ENCODE data around the gene KLHDC4.

The KLHDC4 gene

DNA sequence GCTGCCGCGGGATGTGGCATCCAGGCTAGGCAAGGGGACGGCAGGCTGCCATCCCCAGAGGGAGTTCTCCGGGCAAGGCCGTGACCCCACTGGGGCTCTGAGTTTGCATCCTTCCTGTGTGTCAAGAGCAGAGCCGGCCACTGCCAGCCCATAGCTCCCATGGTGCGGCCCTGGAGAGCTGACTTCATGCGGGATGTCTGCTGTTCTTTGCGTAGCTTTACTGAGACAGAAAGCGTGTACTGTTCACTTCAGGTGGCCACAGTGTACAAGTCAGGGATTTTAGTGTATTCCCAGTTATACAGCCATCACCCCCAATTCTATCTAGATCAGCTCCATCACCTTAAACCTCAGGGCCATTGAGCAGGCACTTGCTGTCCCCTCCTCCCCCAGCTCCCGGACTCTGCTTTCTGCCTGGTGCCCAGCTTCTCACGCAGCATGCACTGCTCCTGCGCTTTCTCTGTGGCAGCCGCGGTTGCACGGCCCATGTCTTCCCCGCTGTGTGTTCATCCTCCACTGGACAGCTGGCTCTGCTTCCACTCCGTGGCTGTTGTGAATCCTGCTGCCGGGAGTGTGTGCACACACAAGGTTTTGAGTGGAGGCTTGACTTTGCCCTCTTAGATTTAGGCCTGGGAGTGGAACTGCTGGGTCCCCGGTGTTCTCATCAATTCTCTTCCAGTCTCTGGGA lies 71.2 kb downstream of the KLHDC4 start:
- in situ Hi-C loops (cut with HindIII; ENCODE audit: low sequenced_read_pairs) = no loop called here
- H3K4me3 ChIP-seq (ENCODE audit: low read depth, low read length) = no peak overlapping the region
- TF ChIP-seq CTCF (IDR thresholded peaks at IDR 0.05; ENCODE audit: low read depth, low read length) = no peak
- no peak for DNase-seq (ENCODE audit: low read depth, low spot score)

DNA sequence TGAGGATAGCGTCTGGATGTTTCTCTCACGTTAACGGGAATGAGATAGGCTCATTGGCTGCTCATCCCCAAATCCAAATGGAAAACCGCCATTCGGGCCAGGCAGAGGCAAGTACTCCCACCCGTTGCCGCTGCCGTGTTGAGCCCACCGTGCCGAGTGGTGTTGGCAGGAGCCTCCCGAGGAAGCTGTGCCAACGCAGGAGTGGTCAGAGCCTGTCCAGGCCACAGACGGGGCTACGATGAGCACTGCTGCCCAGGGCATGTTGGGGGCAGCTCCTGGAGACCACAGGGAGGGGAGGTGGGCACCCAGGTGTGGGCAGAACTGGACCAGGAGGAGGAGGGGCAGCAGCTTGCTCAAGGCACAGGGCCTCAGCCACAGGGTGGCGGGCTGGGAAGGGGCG lies 72.0 kb downstream of the KLHDC4 start:
- no peak for TF ChIP-seq CTCF (IDR thresholded peaks at IDR 0.05; ENCODE audit: low read depth, low read length)
- H3K4me3 ChIP-seq (ENCODE audit: low read depth, low read length) = no peak overlapping the region
- no peak for DNase-seq (ENCODE audit: low read depth, low spot score)
- in situ Hi-C loops (cut with HindIII; ENCODE audit: low sequenced_read_pairs) = no loop called here

DNA sequence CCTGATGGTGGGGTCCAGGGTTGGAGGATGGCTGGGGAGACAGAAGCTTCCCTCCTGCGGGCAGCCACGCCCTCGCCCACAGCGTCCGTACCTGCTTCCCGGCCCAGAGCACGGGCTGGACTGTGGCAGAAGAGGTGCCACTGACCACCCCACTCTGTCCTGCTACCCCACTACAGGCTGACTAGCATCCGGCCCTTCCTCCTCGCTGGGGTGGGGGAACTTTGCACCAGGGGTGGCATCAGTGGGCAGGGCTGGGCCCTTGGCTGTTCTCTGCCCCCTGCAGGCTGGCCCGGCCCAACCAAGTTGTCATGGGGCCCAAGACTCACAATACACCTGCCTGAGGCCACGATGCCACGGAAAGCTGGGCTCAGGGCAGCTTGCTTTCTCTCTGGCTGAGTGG lies 73.0 kb downstream of the KLHDC4 start:
- no peak for DNase-seq (ENCODE audit: low read depth, low spot score)
- TF ChIP-seq CTCF (IDR thresholded peaks at IDR 0.05; ENCODE audit: low read depth, low read length) = no peak
- H3K4me3 ChIP-seq (ENCODE audit: low read depth, low read length) = no peak overlapping the region
- in situ Hi-C loops (cut with HindIII; ENCODE audit: low sequenced_read_pairs) = no loop called here

GRCh38 chr16:87692176-87692575 lies 73.6 kb downstream of the KLHDC4 start:
- in situ Hi-C loops (cut with HindIII; ENCODE audit: low sequenced_read_pairs) = no loop called here
- no peak for TF ChIP-seq CTCF (IDR thresholded peaks at IDR 0.05; ENCODE audit: low read depth, low read length)
- H3K4me3 ChIP-seq (ENCODE audit: low read depth, low read length) = no peak overlapping the region
- no peak for DNase-seq (ENCODE audit: low read depth, low spot score)

DNA sequence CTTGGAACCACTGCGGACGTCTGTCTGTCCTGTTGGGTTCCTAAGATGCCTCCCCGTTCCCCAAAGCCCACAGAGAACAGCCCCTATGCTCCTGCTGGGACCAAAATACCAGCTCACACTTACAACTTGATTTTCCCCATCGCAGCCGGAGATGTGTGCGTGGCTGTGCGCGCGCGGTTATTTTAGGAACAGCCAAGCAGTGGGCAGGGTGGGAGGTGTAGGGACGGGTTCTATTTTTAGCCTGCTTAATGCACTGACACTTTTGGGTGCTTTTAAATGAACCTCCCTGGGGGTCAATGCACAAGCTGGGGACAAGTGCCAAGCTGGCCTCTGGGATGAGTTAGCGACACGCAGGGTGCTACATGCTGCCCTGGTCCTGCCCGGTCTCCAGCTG lies 74.1 kb downstream of the KLHDC4 start:
- TF ChIP-seq CTCF (IDR thresholded peaks at IDR 0.05; ENCODE audit: low read depth, low read length) = no peak
- no peak for DNase-seq (ENCODE audit: low read depth, low spot score)
- no peak overlapping the region for H3K4me3 ChIP-seq (ENCODE audit: low read depth, low read length)
- in situ Hi-C loops (cut with HindIII; ENCODE audit: low sequenced_read_pairs) = no loop called here

- no peak for DNase-seq (ENCODE audit: low read depth, low spot score)
- H3K4me3 ChIP-seq (ENCODE audit: low read depth, low read length) = no peak overlapping the region
- in situ Hi-C loops (cut with HindIII; ENCODE audit: low sequenced_read_pairs) = no loop called here
- no peak for TF ChIP-seq CTCF (IDR thresholded peaks at IDR 0.05; ENCODE audit: low read depth, low read length)
These were observed 74.7 kb downstream of the KLHDC4 start for GRCh38 chr16:87690911-87691685.

Data from astrocyte of the spinal cord (primary cell).